ENCODE results near the gene PLEKHA1.

Gene PLEKHA1

GRCh38 chr10:122476333-122476695 lies 101.8 kb downstream of the PLEKHA1 start:
- FAIRE-seq (no peak), DNase-seq (ENCODE audit: insufficient read length, low spot score) (no peak)
- TF ChIP-seq TAF1 (IDR thresholded peaks at IDR 0.05; ENCODE audit: low read depth, low read length) (no peak), SPI1 (IDR thresholded peaks at IDR 0.05; ENCODE audit: low read depth, low read length) (no peak), POLR2AphosphoS5 (IDR thresholded peaks at IDR 0.05; ENCODE audit: low read depth, low read length) (no peak), POU2F2 (IDR thresholded peaks at IDR 0.05; ENCODE audit: low read depth, low read length) (no peak), PAX5 (IDR thresholded peaks at IDR 0.05; ENCODE audit: insufficient read depth, low read length, severe bottlenecking) (no peak), POLR2A (IDR thresholded peaks at IDR 0.05; ENCODE audit: low read depth, low read length) (no peak)

GRCh38 chr10:122477436-122477835 lies 102.9 kb downstream of the PLEKHA1 start:
- FAIRE-seq (no peak), DNase-seq (ENCODE audit: insufficient read length, low spot score) (no peak)
- TF ChIP-seq TAF1 (IDR thresholded peaks at IDR 0.05; ENCODE audit: low read depth, low read length) (no peak), POU2F2 (IDR thresholded peaks at IDR 0.05; ENCODE audit: low read depth, low read length) (no peak), POLR2AphosphoS5 (IDR thresholded peaks at IDR 0.05; ENCODE audit: low read depth, low read length) (no peak), PAX5 (IDR thresholded peaks at IDR 0.05; ENCODE audit: insufficient read depth, low read length, severe bottlenecking) (no peak), POLR2A (IDR thresholded peaks at IDR 0.05; ENCODE audit: low read depth, low read length) (no peak), SPI1 (IDR thresholded peaks at IDR 0.05; ENCODE audit: low read depth, low read length) (no peak)

- FAIRE-seq (no peak), DNase-seq (ENCODE audit: insufficient read length, low spot score) (no peak)
- TF ChIP-seq SPI1 (IDR thresholded peaks at IDR 0.05; ENCODE audit: low read depth, low read length): no peak
Observed at GRCh38 chr10:122478971-122479370, 104.5 kb downstream of the PLEKHA1 start.

DNA sequence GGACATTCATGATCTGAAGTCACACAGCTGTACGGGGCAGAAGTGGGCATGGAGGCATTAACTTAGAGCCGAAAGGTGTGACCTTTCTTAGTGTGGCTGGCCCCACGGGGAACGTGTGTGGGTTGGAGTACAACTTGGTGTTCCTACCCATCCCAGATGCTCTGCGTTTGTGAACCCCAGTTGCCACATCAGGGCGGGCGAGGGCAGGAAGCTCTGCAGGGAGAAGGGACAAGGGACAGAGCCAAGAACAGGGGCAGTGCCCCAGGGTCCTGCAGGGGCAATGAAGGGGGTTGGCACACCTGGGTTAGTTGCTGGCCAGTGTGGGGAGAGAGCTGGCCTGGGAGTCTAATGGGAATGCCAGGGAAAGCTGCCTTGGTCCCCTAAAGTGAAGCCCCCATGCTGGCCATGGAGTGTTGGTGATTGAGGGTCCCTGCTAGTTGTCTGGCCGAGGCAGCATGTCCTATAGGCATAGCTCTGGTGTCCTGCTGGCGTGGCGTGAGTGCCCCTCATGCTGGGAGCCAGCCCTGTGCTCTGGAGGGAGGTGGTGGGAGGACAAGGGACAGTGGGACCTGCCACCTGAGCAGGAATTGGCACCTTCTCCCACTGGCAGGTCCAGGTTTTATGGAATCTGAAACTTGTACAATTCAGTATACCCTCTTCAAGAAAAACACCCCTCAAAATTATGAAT lies 105.8 kb downstream of the PLEKHA1 start:
- FAIRE-seq (no peak), DNase-seq (ENCODE audit: insufficient read length, low spot score) (no peak)
- TF ChIP-seq POLR2AphosphoS5 (IDR thresholded peaks at IDR 0.05; ENCODE audit: low read depth, low read length): no peak
- no peak for TF ChIP-seq PAX5 (IDR thresholded peaks at IDR 0.05; ENCODE audit: insufficient read depth, low read length, severe bottlenecking)
- TF ChIP-seq POU2F2 (IDR thresholded peaks at IDR 0.05; ENCODE audit: low read depth, low read length): no peak
- no peak for TF ChIP-seq POLR2A (IDR thresholded peaks at IDR 0.05; ENCODE audit: low read depth, low read length)
- no peak for TF ChIP-seq SPI1 (IDR thresholded peaks at IDR 0.05; ENCODE audit: low read depth, low read length)

GRCh38 chr10:122481296-122482056 lies 107.0 kb downstream of the PLEKHA1 start:
- no peak for TF ChIP-seq SPI1 (IDR thresholded peaks at IDR 0.05; ENCODE audit: low read depth, low read length)
- no peak for TF ChIP-seq PAX5 (IDR thresholded peaks at IDR 0.05; ENCODE audit: insufficient read depth, low read length, severe bottlenecking)
- TF ChIP-seq POLR2A (IDR thresholded peaks at IDR 0.05; ENCODE audit: low read depth, low read length): no peak
- no peak for TF ChIP-seq POU2F2 (IDR thresholded peaks at IDR 0.05; ENCODE audit: low read depth, low read length)
- TF ChIP-seq POLR2AphosphoS5 (IDR thresholded peaks at IDR 0.05; ENCODE audit: low read depth, low read length): no peak
- TF ChIP-seq TAF1 (IDR thresholded peaks at IDR 0.05; ENCODE audit: low read depth, low read length): no peak
- FAIRE-seq: no peak
- no peak for DNase-seq (ENCODE audit: insufficient read length, low spot score)

All from GM12891 (cell line).